A549 (cell line): Measurements from ENCODE around the gene GABRA5. TPM values are rescaled to one million over a fixed set of nuclear protein-coding genes. Genes with fewer than 3 reads are reported as not detected.

Experiments used
- ATAC-seq, 2 experiments: fragments of 200-7000 bp in 1 of 2; fragments of >200 bp in 1 of 2; cut with Nextera tagmentation in 1 of 2; cut with Tn5 transposase in 1 of 2; 3 replicates each; pipeline versions ENCODE4 v1.8.0 to v1.9.1; 2018 to 2020; ENCODE audit warnings: mild to moderate bottlenecking in 1 of 2, moderate library complexity in 1 of 2
- CTCF ChIA-PET: fragments of 300-600 bp; sonication (Branson Sonifier 250); formaldehyde crosslinking; extraction: SDS; loops from one replicate; lab custom pipeline; 2021; ENCODE audit warnings: antibody characterized with exemption, inconsistent platforms; lab: Yijun Ruan, JAX
- POLR2A ChIA-PET: fragments of 350-600 bp; formaldehyde crosslinking; extraction: SDS; loops from one replicate; lab custom pipeline; 2021; ENCODE audit warnings: antibody characterized with exemption, inconsistent platforms; lab: Yijun Ruan, JAX
- DNase-seq, 2 experiments: peaks; one replicate each; pipeline versions ENCODE4 v3.0.0 to v3.0.0-alpha.2; 2011 to 2016; ENCODE audit warnings: low read depth in 1 of 2, low spot score in 1 of 2
- FAIRE-seq: peaks from 2 replicates; lab custom pipeline; 2011; peaks lifted over from hg19 to GRCh38; lab: Jason Lieb, UNC
- H3K27ac ChIP-seq, 2 experiments: fragments of >200 bp; sonication (Bioruptor Twin); formaldehyde crosslinking; 3 replicates each; pipeline ENCODE4 v1.5.1; 2016 to 2017
- H3K4me1 ChIP-seq: fragments of >200 bp; sonication (Bioruptor Twin); formaldehyde crosslinking; 3 replicates; pipeline ENCODE4 v1.6.1; 2016
- H3K4me2 ChIP-seq: fragments of >200 bp; sonication (Bioruptor Twin); formaldehyde crosslinking; 3 replicates; pipeline ENCODE4 v1.6.1; 2016
- H3K4me3 ChIP-seq: fragments of >200 bp; sonication (Bioruptor Twin); formaldehyde crosslinking; 3 replicates; pipeline ENCODE4 v1.5.1; 2016
- H3K9me3 ChIP-seq: fragments of >200 bp; sonication (Bioruptor Twin); formaldehyde crosslinking; 3 replicates; pipeline ENCODE4 v1.6.1; 2016
- ATOH8 ChIP-seq: fragments of 250-450 bp; sonication (Bioruptor Pico); IDR thresholded peaks from 2 replicates; pipeline ENCODE4 v1.5.0; 2020; ENCODE audit warnings: low read depth, mild to moderate bottlenecking, moderate library complexity
- CBX2 ChIP-seq: fragments of 200-600 bp; sonication (generic); IDR thresholded peaks from 2 replicates; pipeline ENCODE4 v1.6.1; 2016; ENCODE audit warnings: low read depth, mild to moderate bottlenecking, borderline replicate concordance
- CHD4 ChIP-seq: fragments of 200-600 bp; sonication (generic); IDR thresholded peaks from 2 replicates; pipeline ENCODE4 v1.6.1; 2016; ENCODE audit warnings: antibody characterized with exemption, mild to moderate bottlenecking, borderline replicate concordance
- CTCF ChIP-seq: fragments of >200 bp; sonication (Bioruptor Twin); formaldehyde crosslinking; IDR thresholded peaks from 3 replicates; pipeline ENCODE4 v1.5.1; 2016
- FOSB ChIP-seq: fragments of 250-450 bp; sonication (Bioruptor Pico); IDR thresholded peaks from 2 replicates; pipeline ENCODE4 v1.5.0; 2020; ENCODE audit warnings: mild to moderate bottlenecking, moderate library complexity
- FOSL2 ChIP-seq, 2 experiments: fragments of 450-650 bp in 1 of 2; fragments of >200 bp in 1 of 2; sonication (Bioruptor Twin) in 1 of 2; formaldehyde crosslinking; IDR thresholded peaks; 2 replicates each; pipeline versions ENCODE4 v1.5.0 to v1.6.1; 2016 to 2020; ENCODE audit warnings: mild to moderate bottlenecking in 1 of 2, moderate library complexity in 1 of 2
- GATA3 ChIP-seq: IDR thresholded peaks from 2 replicates; pipeline ENCODE4 v1.6.1; 2012; ENCODE audit warnings: borderline replicate concordance
- HOXA7 ChIP-seq: fragments of 250-450 bp; sonication (Bioruptor Pico); IDR thresholded peaks from 2 replicates; pipeline ENCODE4 v1.5.0; 2020; ENCODE audit warnings: mild to moderate bottlenecking, moderate library complexity
- JUN ChIP-seq, 2 experiments: fragments of >200 bp; sonication (Bioruptor Twin); formaldehyde crosslinking; IDR thresholded peaks; 2 replicates in 1 of 2; 3 replicates in 1 of 2; pipeline ENCODE4 v1.6.1; 2016 to 2017
- JUNB ChIP-seq: fragments of >200 bp; sonication (Bioruptor Twin); formaldehyde crosslinking; IDR thresholded peaks from 2 replicates; pipeline ENCODE4 v1.6.1; 2016
- KDM1A ChIP-seq: fragments of 200-600 bp; sonication (generic); IDR thresholded peaks from 2 replicates; pipeline ENCODE4 v1.6.1; 2016; ENCODE audit warnings: low read depth, mild to moderate bottlenecking
- NFE2L2 ChIP-seq: fragments of 150-350 bp; conservative IDR thresholded peaks from 2 replicates; pipeline ENCODE4 v1.6.1; 2014; ENCODE audit warnings: low read length
- NPAS2 ChIP-seq: fragments of 250-450 bp; sonication (Bioruptor Pico); IDR thresholded peaks from 2 replicates; pipeline ENCODE4 v1.8.0; 2022; ENCODE audit warnings: mild to moderate bottlenecking, moderate library complexity, borderline replicate concordance
- NR3C1 ChIP-seq: fragments of >200 bp; sonication (Bioruptor Twin); formaldehyde crosslinking; IDR thresholded peaks from 3 replicates; pipeline ENCODE4 v1.6.1; 2017
- PBX3 ChIP-seq: IDR thresholded peaks from 2 replicates; pipeline ENCODE4 v1.6.1; 2012
- PHF8 ChIP-seq: fragments of 200-600 bp; sonication (generic); IDR thresholded peaks from 2 replicates; pipeline ENCODE4 v1.6.1; 2016; ENCODE audit warnings: low read depth, mild to moderate bottlenecking, antibody characterized with exemption, moderate library complexity, borderline replicate concordance
- POLR2AphosphoS2 ChIP-seq: conservative IDR thresholded peaks from 2 replicates; pipeline ENCODE4 v1.6.1; 2012; ENCODE audit warnings: low read length, improper control_type of control experiment, inconsistent platforms
- RARB ChIP-seq: fragments of 250-450 bp; sonication (Bioruptor Pico); IDR thresholded peaks from 2 replicates; pipeline ENCODE4 v1.8.0; 2021; ENCODE audit warnings: mild to moderate bottlenecking, moderate library complexity
- REST ChIP-seq: fragments of 200-600 bp; sonication (generic); IDR thresholded peaks from 2 replicates; pipeline ENCODE4 v1.6.1; 2016; ENCODE audit warnings: antibody characterized with exemption, mild to moderate bottlenecking, moderate library complexity
- RFX5 ChIP-seq: fragments of 450-650 bp; IDR thresholded peaks from 2 replicates; pipeline ENCODE4 v1.7.1; 2014; ENCODE audit warnings: antibody characterized with exemption, mild to moderate bottlenecking, moderate library complexity
- SMC3 ChIP-seq: fragments of >200 bp; sonication (Bioruptor Twin); formaldehyde crosslinking; IDR thresholded peaks from 3 replicates; pipeline ENCODE4 v1.6.1; 2018; ENCODE audit warnings: inconsistent platforms
- SREBF2 ChIP-seq: fragments of 450-650 bp; IDR thresholded peaks from 2 replicates; pipeline ENCODE4 v1.6.1; 2014; ENCODE audit warnings: mild to moderate bottlenecking, moderate library complexity
- TFCP2L1 ChIP-seq: fragments of 250-450 bp; sonication (Bioruptor Pico); IDR thresholded peaks from 2 replicates; pipeline ENCODE4 v1.5.0; 2021; ENCODE audit warnings: mild to moderate bottlenecking
- TP53 ChIP-seq: fragments of 250-450 bp; sonication (Bioruptor Pico); IDR thresholded peaks from 2 replicates; pipeline ENCODE4 v1.5.0; 2021; ENCODE audit warnings: mild to moderate bottlenecking, moderate library complexity
- ZC3H11A ChIP-seq: fragments of 450-650 bp; IDR thresholded peaks from 2 replicates; pipeline ENCODE4 v1.6.1; 2014; ENCODE audit warnings: antibody characterized with exemption, mild to moderate bottlenecking
- ZNF302 ChIP-seq: fragments of 250-450 bp; sonication (Bioruptor Pico); IDR thresholded peaks from 2 replicates; pipeline ENCODE4 v1.9.0; 2021; ENCODE audit warnings: inconsistent platforms, mild to moderate bottlenecking, moderate library complexity
- ZSCAN20 ChIP-seq: fragments of 250-450 bp; sonication (Bioruptor Pico); IDR thresholded peaks from 2 replicates; pipeline ENCODE4 v1.8.0; 2022; ENCODE audit warnings: mild to moderate bottlenecking, moderate library complexity
- WGBS: methylation state at CpG from one replicate; pipeline ENCODE4 v1.1.6; 2017; ENCODE audit errors: missing lambda C conversion rate; 5-methylcytosine and 5-hydroxymethylcytosine counted together
- polyA plus RNA-seq, 4 experiments: library from polyadenylated mRNA; depleted of rRNA in 3 of 4; stranded (reverse); fragments of >200 nt; fragmentation: RNase III in 1 of 4; extraction: RNeasy Plus Mini Kit Qiagen cat#74134 plus additional on column Dnase treatment in 1 of 4; gene quantifications; 2 replicates in 3 of 4; 3 replicates in 1 of 4; pipeline ENCODE4 v1.2.3, GENCODE V29; 2011 to 2017
- TF ChIP-seq, protein P1 (sequence below): fragments of 450-650 bp; IDR thresholded peaks from 2 replicates; pipeline ENCODE4 v1.6.1; 2014; ENCODE audit warnings: antibody characterized with exemption
- TF ChIP-seq, protein P2 (sequence below): fragments of >200 bp; sonication (Bioruptor Twin); formaldehyde crosslinking; IDR thresholded peaks from 2 replicates; pipeline ENCODE4 v1.6.1; 2016
- TF ChIP-seq, protein P3 (sequence below): IDR thresholded peaks from 2 replicates; pipeline ENCODE4 v1.6.1; 2012; ENCODE audit warnings: low read depth, borderline replicate concordance

GABRA5 gene
- polyA plus RNA-seq, 2 of the 4 experiments (the other 2 are of a cell fraction), result 89.1 to 91.7 TPM

DNA sequence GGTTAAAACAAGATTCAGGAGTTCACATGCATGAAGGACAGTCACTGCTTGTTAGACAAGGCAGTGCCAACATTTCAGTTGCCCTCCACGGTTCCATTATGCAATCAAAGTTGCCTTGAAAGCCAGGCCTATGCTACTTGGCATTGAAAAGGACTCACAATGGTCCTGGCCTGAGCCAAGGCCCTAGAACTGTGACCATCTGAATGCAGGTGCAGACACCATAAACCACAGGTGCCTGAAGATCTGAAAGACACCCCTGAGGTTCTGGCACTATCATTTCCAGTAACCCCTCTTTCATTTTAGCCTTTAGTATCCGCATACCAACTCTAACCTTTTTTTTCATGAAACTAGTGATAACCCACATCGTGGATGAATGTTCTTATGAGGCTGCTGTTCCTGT, 2.8 kb downstream of the GABRA5 start (continued):
- no peak for TF ChIP-seq REST
- TF ChIP-seq NPAS2 (CRISPR knock-in tag), result no peak
- TF ChIP-seq SMC3, result no peak
- no peak for TF ChIP-seq FOSB (CRISPR knock-in tag)
- no peak for TF ChIP-seq GATA3
- TF ChIP-seq POLR2AphosphoS2, result no peak
- TF ChIP-seq ZC3H11A, result no peak
- TF ChIP-seq CBX2, result no peak
- no peak for TF ChIP-seq RFX5
- no peak for TF ChIP-seq TFCP2L1 (CRISPR knock-in tag)
- no peak for TF ChIP-seq ZNF302
- TF ChIP-seq ZSCAN20 (CRISPR knock-in tag), result no peak
- TF ChIP-seq PBX3, result no peak

GRCh38 chr15:26870346-26870745, 3.5 kb downstream of the GABRA5 start:
- no peak overlapping the region for H3K4me3 ChIP-seq
- no peak for FAIRE-seq
- no peak overlapping the region for H3K4me2 ChIP-seq
- 61% methylated on average over 3 of the region's 3 CpGs for WGBS
- no peak for DNase-seq
- CTCF ChIA-PET, result no interaction called here
- TF ChIP-seq RARB (CRISPR knock-in tag), result no peak
- TF ChIP-seq FOSL2 (IDR thresholded peaks at IDR 0.05), result no peak
- no peak for TF ChIP-seq FOSL2 (CRISPR knock-in tag; IDR thresholded peaks at IDR 0.05)
- no peak for TF ChIP-seq NFE2L2
- TF ChIP-seq FOSB (CRISPR knock-in tag), result no peak
- TF ChIP-seq JUNB, result no peak
- no peak for TF ChIP-seq TP53 (CRISPR knock-in tag)
- no peak for TF ChIP-seq PHF8
- TF ChIP-seq CTCF, result no peak
- TF ChIP-seq KDM1A, result no peak
- no peak for TF ChIP-seq HOXA7 (CRISPR knock-in tag)
- TF ChIP-seq SREBF2, result no peak
- TF ChIP-seq ATOH8 (CRISPR knock-in tag), result no peak
- TF ChIP-seq CHD4, result no peak
- TF ChIP-seq JUN (IDR thresholded peaks at IDR 0.05), result no peak
- TF ChIP-seq, protein P1, sequence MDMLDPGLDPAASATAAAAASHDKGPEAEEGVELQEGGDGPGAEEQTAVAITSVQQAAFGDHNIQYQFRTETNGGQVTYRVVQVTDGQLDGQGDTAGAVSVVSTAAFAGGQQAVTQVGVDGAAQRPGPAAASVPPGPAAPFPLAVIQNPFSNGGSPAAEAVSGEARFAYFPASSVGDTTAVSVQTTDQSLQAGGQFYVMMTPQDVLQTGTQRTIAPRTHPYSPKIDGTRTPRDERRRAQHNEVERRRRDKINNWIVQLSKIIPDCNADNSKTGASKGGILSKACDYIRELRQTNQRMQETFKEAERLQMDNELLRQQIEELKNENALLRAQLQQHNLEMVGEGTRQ, result no peak
- TF ChIP-seq, protein P2, sequence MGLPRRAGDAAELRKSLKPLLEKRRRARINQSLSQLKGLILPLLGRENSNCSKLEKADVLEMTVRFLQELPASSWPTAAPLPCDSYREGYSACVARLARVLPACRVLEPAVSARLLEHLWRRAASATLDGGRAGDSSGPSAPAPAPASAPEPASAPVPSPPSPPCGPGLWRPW, result no peak
- TF ChIP-seq, protein P3, sequence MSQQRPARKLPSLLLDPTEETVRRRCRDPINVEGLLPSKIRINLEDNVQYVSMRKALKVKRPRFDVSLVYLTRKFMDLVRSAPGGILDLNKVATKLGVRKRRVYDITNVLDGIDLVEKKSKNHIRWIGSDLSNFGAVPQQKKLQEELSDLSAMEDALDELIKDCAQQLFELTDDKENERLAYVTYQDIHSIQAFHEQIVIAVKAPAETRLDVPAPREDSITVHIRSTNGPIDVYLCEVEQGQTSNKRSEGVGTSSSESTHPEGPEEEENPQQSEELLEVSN, result no peak
- no peak for TF ChIP-seq ZNF302
- TF ChIP-seq NR3C1, result no peak
- no peaks in the 10 kb centered on the region for H3K9me3 ChIP-seq
- ATAC-seq, result no peak
- POLR2A ChIA-PET, result no interaction called here
- H3K4me1 ChIP-seq, result peaks cover 13% of the 10 kb centered on the region
- no peak overlapping the region for H3K27ac ChIP-seq
